IMR-90 (cell line): Measurements from ENCODE around the gene RFTN1. TPM values are rescaled to one million over a fixed set of nuclear protein-coding genes. Genes with fewer than 3 reads are reported as not detected.

Experiments used
- ATAC-seq: fragments of 200-7000 bp; cut with Tn5 transposase; 2 replicates; pipeline ENCODE4 v1.9.1; 2020; ENCODE audit warnings: low read depth, mild to moderate bottlenecking, moderate library complexity
- BruUV-seq: library from RNA; stranded (reverse); fragments of 400-500 nt; replicated peaks from 2 replicates; lab custom pipeline; 2021; lab: Mats Ljungman, UMichigan
- CTCF ChIA-PET: fragments of 300-600 bp; formaldehyde crosslinking; extraction: SDS; loops from one replicate; lab custom pipeline; 2021; ENCODE audit warnings: antibody characterized with exemption; lab: Yijun Ruan, JAX
- POLR2A ChIA-PET: fragments of 300-600 bp; sonication (Branson Sonifier 250); formaldehyde crosslinking; loops from one replicate; lab custom pipeline; 2022; ENCODE audit warnings: antibody characterized with exemption; ENCODE audit not compliant: unreplicated experiment; lab: Charles Lee
- DNase-seq: peaks from one replicate; pipeline ENCODE4 v3.0.0; 2013
- H2AFZ ChIP-seq: replicated peaks from 2 replicates; pipeline ENCODE3; 2013; ENCODE audit warnings: low read length, mild to moderate bottlenecking; ENCODE audit not compliant: poor library complexity
- H2AK5ac ChIP-seq: 2 replicates; pipeline ENCODE4 v1.6.1; 2013; ENCODE audit warnings: low read depth, low read length, inconsistent platforms
- H2AK9ac ChIP-seq: replicated peaks from 2 replicates; pipeline ENCODE3; 2013; ENCODE audit warnings: mild to moderate bottlenecking, low read depth, low read length, moderate library complexity; ENCODE audit not compliant: poor library complexity
- H2BK120ac ChIP-seq: 2 replicates; pipeline ENCODE4 v1.6.1; 2013; ENCODE audit warnings: low read depth, low read length, inconsistent platforms
- H2BK15ac ChIP-seq: 3 replicates; pipeline ENCODE4 v1.6.1; 2013; ENCODE audit warnings: low read depth, low read length, inconsistent platforms
- H2BK20ac ChIP-seq: 2 replicates; pipeline ENCODE4 v1.6.1; 2013; ENCODE audit warnings: low read depth, mild to moderate bottlenecking, inconsistent platforms, low read length, moderate library complexity
- H2BK5ac ChIP-seq: 2 replicates; pipeline ENCODE4 v1.6.1; 2013; ENCODE audit warnings: mild to moderate bottlenecking, low read depth, low read length, inconsistent platforms; ENCODE audit not compliant: poor library complexity, severe bottlenecking
- H3K14ac ChIP-seq: replicated peaks from 2 replicates; pipeline ENCODE4 v1.6.1; 2013; ENCODE audit warnings: low read depth, low read length, inconsistent platforms
- H3K18ac ChIP-seq: 2 replicates; pipeline ENCODE4 v1.6.1; 2013; ENCODE audit warnings: low read depth, low read length, control low read depth
- H3K23ac ChIP-seq: 2 replicates; pipeline ENCODE4 v1.6.1; 2013; ENCODE audit warnings: low read depth, low read length, inconsistent platforms
- H3K27ac ChIP-seq: 2 replicates; pipeline ENCODE4 v1.5.1; 2013; ENCODE audit warnings: mild to moderate bottlenecking, control low read depth, low read length; ENCODE audit not compliant: insufficient read depth
- H3K27me3 ChIP-seq: 2 replicates; pipeline ENCODE4 v1.6.1; 2013; ENCODE audit warnings: low read length; ENCODE audit not compliant: control insufficient read depth, insufficient read depth
- H3K36me3 ChIP-seq: 2 replicates; pipeline ENCODE4 v1.6.1; 2013; ENCODE audit warnings: low read length, mixed read lengths; ENCODE audit not compliant: control insufficient read depth, insufficient read depth
- H3K4ac ChIP-seq: 2 replicates; pipeline ENCODE4 v1.6.1; 2013; ENCODE audit warnings: low read depth, low read length, inconsistent platforms
- H3K4me1 ChIP-seq: 2 replicates; pipeline ENCODE4 v1.6.1; 2013; ENCODE audit warnings: low read length, mixed read lengths; ENCODE audit not compliant: control insufficient read depth, insufficient read depth
- H3K4me2 ChIP-seq: 2 replicates; pipeline ENCODE4 v1.6.1; 2013; ENCODE audit warnings: low read depth, mild to moderate bottlenecking, control low read depth, low read length, moderate library complexity
- H3K4me3 ChIP-seq: 2 replicates; pipeline ENCODE4 v1.5.1; 2013; ENCODE audit warnings: low read depth, mild to moderate bottlenecking, control low read depth, low read length, moderate library complexity; ENCODE audit not compliant: insufficient read depth
- H3K56ac ChIP-seq: 2 replicates; pipeline ENCODE4 v1.6.1; 2013; ENCODE audit warnings: low read length, inconsistent platforms; ENCODE audit not compliant: insufficient read depth; ENCODE audit errors: extremely low read depth
- H3K79me1 ChIP-seq, 2 experiments: 2 replicates each; pipeline ENCODE4 v1.6.1; 2013; ENCODE audit warnings: low read length in 2 of 2, inconsistent platforms in 1 of 2, low read depth in 1 of 2
- H3K9ac ChIP-seq: 2 replicates; pipeline ENCODE4 v1.6.1; 2013; ENCODE audit warnings: low read depth, low read length, control low read depth
- H3K9me1 ChIP-seq: 2 replicates; pipeline ENCODE4 v1.6.1; 2013; ENCODE audit warnings: low read length, inconsistent platforms; ENCODE audit not compliant: insufficient read depth
- H3K9me3 ChIP-seq: 2 replicates; pipeline ENCODE4 v1.6.1; 2013; ENCODE audit warnings: low read length; ENCODE audit not compliant: control insufficient read depth, insufficient read depth
- H4K20me1 ChIP-seq: 2 replicates; pipeline ENCODE4 v1.6.1; 2013; ENCODE audit warnings: low read length, inconsistent platforms; ENCODE audit not compliant: insufficient read depth
- H4K5ac ChIP-seq: 2 replicates; pipeline ENCODE4 v1.6.1; 2013; ENCODE audit warnings: mild to moderate bottlenecking, low read depth, low read length, control low read depth
- H4K8ac ChIP-seq, 2 experiments: 2 replicates each; pipeline ENCODE4 v1.6.1; 2013; ENCODE audit warnings: low read depth in 2 of 2, low read length in 2 of 2, control low read depth in 1 of 2, inconsistent platforms in 1 of 2
- H4K91ac ChIP-seq: 2 replicates; pipeline ENCODE4 v1.6.1; 2013; ENCODE audit warnings: low read depth, low read length, inconsistent platforms; ENCODE audit not compliant: insufficient read depth
- BHLHE40 ChIP-seq: fragments of 150-350 bp; IDR thresholded peaks from 2 replicates; pipeline ENCODE4 v1.6.1; 2016; ENCODE audit warnings: mild to moderate bottlenecking, low read depth, low read length
- CHD1 ChIP-seq: IDR thresholded peaks from 2 replicates; pipeline ENCODE4 v1.6.1; 2012; ENCODE audit warnings: low read depth, low read length, improper control_type of control experiment
- FOS ChIP-seq: fragments of 150-350 bp; IDR thresholded peaks from 2 replicates; pipeline ENCODE4 v1.6.1; 2016; ENCODE audit warnings: low read depth, low read length
- MAFK ChIP-seq: IDR thresholded peaks from 2 replicates; pipeline ENCODE4 v1.6.1; 2012; ENCODE audit warnings: low read depth, low read length, improper control_type of control experiment
- MAZ ChIP-seq: IDR thresholded peaks from 2 replicates; pipeline ENCODE4 v1.6.1; 2012; ENCODE audit warnings: low read depth, mild to moderate bottlenecking, low read length, improper control_type of control experiment, moderate library complexity, borderline replicate concordance
- MXI1 ChIP-seq: IDR thresholded peaks from 2 replicates; pipeline ENCODE4 v1.6.1; 2012; ENCODE audit warnings: low read depth, mild to moderate bottlenecking, low read length, moderate library complexity, borderline replicate concordance
- NFE2L2 ChIP-seq: fragments of 150-350 bp; IDR thresholded peaks from 2 replicates; pipeline ENCODE4 v1.6.1; 2016; ENCODE audit warnings: low read depth, mild to moderate bottlenecking, low read length
- POLR2A ChIP-seq: IDR thresholded peaks from 2 replicates; pipeline ENCODE4 v1.6.1; 2012; ENCODE audit warnings: mild to moderate bottlenecking, low read depth, low read length
- RAD21 ChIP-seq: IDR thresholded peaks from 2 replicates; pipeline ENCODE4 v1.6.1; 2012; ENCODE audit warnings: low read length, improper control_type of control experiment
- SMC3 ChIP-seq: fragments of 150-350 bp; IDR thresholded peaks from 2 replicates; pipeline ENCODE4 v1.6.1; 2016; ENCODE audit warnings: low read depth, mild to moderate bottlenecking, antibody characterized with exemption, low read length, moderate library complexity
- WGBS, 2 experiments: methylation state at CpG; one replicate each; pipeline versions ENCODE4 v1.1.5 to v1.1.7; 2013; ENCODE audit warnings: missing lambda C conversion rate in 2 of 2; ENCODE audit not compliant: insufficient read length in 1 of 2; ENCODE audit errors: extremely low coverage in 2 of 2; 5-methylcytosine and 5-hydroxymethylcytosine counted together
- dilution Hi-C: fragments of 300-500 bp; cut with HindIII; formaldehyde crosslinking; loops from one replicate; pipeline ENCODE4 v1.14.3; 2018; ENCODE audit warnings: low sequenced_read_pairs; ENCODE audit not compliant: unreplicated experiment
- in situ Hi-C: fragments of 300-500 bp; cut with MboI; formaldehyde crosslinking; loops from 3 replicates; pipeline ENCODE4 v1.14.3; 2019; ENCODE audit warnings: low sequenced_read_pairs, inconsistent platforms, mixed read lengths
- intact Hi-C: fragments of 100-400 bp; cut with micrococcal nuclease; formaldehyde crosslinking; loops from 2 replicates; pipeline ENCODE4 v1.10.0; 2022
- polyA plus RNA-seq, 3 experiments: library from polyadenylated mRNA; depleted of rRNA; stranded (reverse); fragments of >200 nt; gene quantifications; 2 replicates each; pipeline ENCODE4 v1.2.3, GENCODE V29; 2012; ENCODE audit warnings: low replicate concordance in 1 of 3
- total RNA-seq: library from RNA; depleted of rRNA; stranded (reverse); fragments of >200 nt; gene quantifications from 2 replicates; pipeline ENCODE4 v1.2.3, GENCODE V29; 2012

Gene RFTN1
- total and polyA plus RNA-seq, 2 of the 4 experiments (the other 2 are of a cell fraction), result 45.0 to 52.0 TPM

GRCh38 chr3:16378920-16379319 lies 134.6 kb downstream of the RFTN1 start:
- H2AFZ ChIP-seq, result no peak overlapping the region
- H3K9me3 ChIP-seq, result peaks cover 6% of the 10 kb centered on the region; the same call in 1 of the 2 replicates
- peak overlapping the region; percentile 93 for H3K27ac ChIP-seq
- 0% methylated on average over 1 of the region's 3 CpGs; no CpG with 5 or more reads in 1 of the 2 experiments for WGBS, 2 experiments
- H3K36me3 ChIP-seq, result peaks cover 29% of the 10 kb centered on the region
- H3K27me3 ChIP-seq, result no peaks in the 10 kb centered on the region
- intact Hi-C loops, result no loop called here
- peak overlapping the region; percentile 53; the same call in 1 of the 2 replicates for H3K23ac ChIP-seq
- peak overlapping the region; percentile 58; the same call in 1 of the 2 replicates for H4K91ac ChIP-seq
- TF ChIP-seq MAZ, result no peak
- TF ChIP-seq MAFK, result peak; percentile 24; the same call in 1 of the 2 replicates
- TF ChIP-seq RAD21, result no peak
- no peak for TF ChIP-seq MXI1
- TF ChIP-seq NFE2L2, result peak; percentile 29; the same call in 1 of the 2 replicates
- peak; percentile 87 for TF ChIP-seq FOS
- no peak for TF ChIP-seq CHD1
- peak; percentile 23; the same call in 1 of the 2 replicates for TF ChIP-seq SMC3
- peak; percentile 17; the same call in 1 of the 2 replicates for TF ChIP-seq BHLHE40
- no peak for TF ChIP-seq POLR2A
- peaks cover 17% of the 10 kb centered on the region for H3K4me1 ChIP-seq
- ChIA-PET POLR2A (no interaction called here), CTCF (no interaction called here)
- peak overlapping the region; percentile 97 for H2BK5ac ChIP-seq
- dilution Hi-C loops, result no loop called here
- no peak overlapping the region for H3K9ac ChIP-seq
- H3K79me1 ChIP-seq, result peaks cover 28 to 51% of the 10 kb centered on the region in 2 experiments
- H2AK5ac ChIP-seq, result peak overlapping the region; percentile 93
- H3K4me3 ChIP-seq, result no peak overlapping the region
- H3K14ac ChIP-seq, result peak overlapping the region; percentile 39; the same call in 1 of the 2 replicates
- peaks cover 18% of the 10 kb centered on the region for H3K9me1 ChIP-seq
- peak overlapping the region; percentile 93; the same call in 1 of the 2 replicates for H3K18ac ChIP-seq
- H4K20me1 ChIP-seq, result peaks cover 7% of the 10 kb centered on the region; the same call in 1 of the 2 replicates
- H2BK15ac ChIP-seq, result peak overlapping the region; percentile 81; the same call in 1 of the 3 replicates
- in situ Hi-C loops, result no loop called here
- H3K4me2 ChIP-seq, result peak overlapping the region; percentile 69; the same call in 1 of the 2 replicates
- peak; percentile 93 for ATAC-seq
- peak overlapping the region; percentile 85 for H3K4ac ChIP-seq
- H2BK120ac ChIP-seq, result peak overlapping the region; percentile 82
- H3K56ac ChIP-seq, result no peak overlapping the region; the same call in 1 of the 2 replicates
- peak overlapping the region; percentile 54; the same call in 1 of the 2 replicates for H2BK20ac ChIP-seq
- peak overlapping the region; percentile 72 to 77 for H4K8ac ChIP-seq
- no TSS peak for BruUV-seq
- peak overlapping the region; percentile 94 for H4K5ac ChIP-seq
- no peak overlapping the region for H2AK9ac ChIP-seq
- peak; percentile 96 for DNase-seq
